Tongue (tissue), 2 donors: ENCODE data around the gene RARS1. TPM values are rescaled to one million over a fixed set of nuclear protein-coding genes. Genes with fewer than 3 reads are reported as not detected.
"Not testable (repeated sequence)": the region's sequence is repeated elsewhere in the genome, so short reads cannot be mapped to it uniquely, and the experiment has no call there.

Experiments
- DNase-seq: peaks from one replicate; pipeline ENCODE4 v3.0.0-alpha.2; 2015
- total RNA-seq: library from RNA; depleted of rRNA; stranded (reverse); fragments of >200 nt; gene quantifications from one replicate; pipeline ENCODE4 v1.2.3, GENCODE V29; 2014

RARS1 gene
- total RNA-seq, 1 donor from 2014 or later = 124 TPM

DNA sequence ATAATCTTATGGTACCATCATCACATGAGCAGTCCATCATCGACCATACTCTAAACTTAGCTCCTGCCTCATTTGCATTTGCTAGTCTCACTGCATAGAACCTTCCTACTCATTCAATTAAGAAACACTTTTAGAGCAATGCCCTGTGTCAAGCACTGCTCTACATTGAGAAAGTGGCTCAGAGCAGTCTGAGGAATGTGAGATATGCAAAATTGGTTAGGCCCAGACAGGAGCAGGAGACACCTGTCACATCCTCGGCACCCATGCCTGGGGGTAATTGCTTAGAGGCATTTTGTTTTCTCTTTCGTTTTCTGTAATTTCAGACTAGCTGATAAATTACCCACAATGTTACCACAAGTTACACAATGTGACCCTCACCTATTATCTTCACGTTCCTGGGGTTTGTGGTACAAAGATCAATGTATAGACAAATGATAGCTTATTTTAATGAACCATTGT, 4.9 kb upstream of the RARS1 start:
- DNase-seq = no peak

DNA sequence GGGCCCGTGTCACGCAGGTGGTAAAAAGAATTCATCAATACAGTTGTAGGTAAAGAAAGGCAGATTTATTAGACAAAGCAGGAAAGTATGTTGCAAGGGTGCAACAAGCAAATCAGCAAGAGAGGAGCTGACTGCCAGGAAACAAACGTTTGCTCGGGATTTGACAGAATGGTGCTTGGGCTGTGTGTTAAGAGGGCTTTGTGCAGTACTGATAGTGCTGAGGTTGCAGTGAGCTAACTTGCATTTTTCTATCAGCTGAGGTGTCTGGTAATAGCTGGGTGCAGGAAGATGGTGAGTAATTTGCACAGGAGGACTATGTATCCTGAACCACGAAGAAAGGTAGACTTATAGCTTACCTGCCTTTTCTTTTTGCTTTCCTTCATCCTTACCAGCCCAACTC, 3.9 kb upstream of the RARS1 start:
- no peak for DNase-seq

DNA sequence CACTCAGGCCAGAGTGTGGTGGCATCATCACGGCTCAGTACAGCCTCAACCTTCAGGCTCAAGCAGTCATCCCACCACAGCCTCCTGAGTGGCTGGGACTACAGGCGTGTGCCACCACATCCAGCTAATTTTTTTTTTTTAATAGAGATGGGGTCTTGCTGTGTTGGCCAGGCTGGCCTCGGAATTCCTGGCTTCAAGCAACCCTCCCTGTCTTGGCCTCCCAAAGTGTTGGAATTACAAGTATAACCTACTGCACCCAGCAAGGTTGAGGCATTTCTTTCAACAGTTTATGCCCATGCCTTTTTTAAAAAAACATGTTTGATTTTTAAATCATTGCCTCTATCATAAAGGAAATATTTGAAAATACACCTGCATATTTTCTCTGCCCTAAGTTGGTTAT, 2.8 kb downstream of the RARS1 start:
- DNase-seq = no peak

DNA sequence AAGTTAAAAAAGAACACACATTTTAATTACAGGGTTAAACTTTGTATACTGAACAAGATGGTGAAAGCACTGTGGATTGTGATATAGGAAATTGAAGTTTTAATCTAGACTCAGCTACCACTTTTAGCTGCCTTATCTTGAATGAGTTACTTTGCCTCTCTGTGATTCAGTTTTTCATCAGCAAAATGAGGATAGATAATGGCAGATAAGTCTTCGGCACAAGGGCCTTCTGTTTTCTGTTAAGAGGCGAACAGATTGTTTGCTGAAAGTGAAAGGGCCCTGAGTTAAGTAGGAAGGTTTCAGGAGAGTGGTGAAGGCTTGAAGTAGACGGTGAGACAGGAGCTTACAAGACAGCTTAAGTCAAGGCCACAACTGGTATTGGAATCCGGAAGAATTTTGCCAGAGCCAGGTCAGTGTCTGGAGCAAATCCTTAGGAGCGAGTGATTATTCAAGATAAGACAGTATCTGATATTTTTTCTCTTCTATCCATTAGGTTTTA, 7.8 kb downstream of the RARS1 start:
- DNase-seq = no peak

DNA sequence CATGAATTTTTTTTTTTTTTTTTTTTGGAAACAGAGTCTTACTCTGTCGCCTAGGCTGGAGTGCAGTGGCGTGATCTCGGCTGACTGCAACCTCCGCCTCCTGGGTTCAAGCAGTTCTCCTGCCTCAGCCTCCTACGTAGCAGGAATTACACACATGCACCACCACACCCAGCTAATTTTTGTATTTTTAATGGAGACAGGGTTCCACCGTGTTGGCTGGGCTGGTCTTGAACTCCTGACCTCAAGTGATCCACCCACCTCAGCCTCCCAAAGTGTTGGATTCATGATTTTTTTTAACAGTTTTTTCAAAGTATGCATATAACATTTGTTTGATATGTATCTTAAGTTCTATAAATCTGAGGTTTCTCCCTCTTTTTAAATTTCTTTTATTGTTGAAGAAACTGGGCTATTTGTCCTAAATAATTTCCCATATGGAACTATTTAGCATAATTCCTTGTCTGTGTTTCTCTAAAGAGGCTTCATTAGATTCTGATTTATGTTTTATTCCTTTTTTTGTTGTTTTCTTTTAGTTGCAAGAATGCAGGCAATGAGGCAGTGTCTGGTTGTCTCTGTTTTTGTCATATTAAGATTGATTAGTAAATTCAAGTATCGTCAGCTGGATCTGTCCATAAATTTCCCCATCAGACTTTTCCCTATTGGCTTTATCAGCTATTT, 16.4 kb downstream of the RARS1 start:
- no peak for DNase-seq

DNA sequence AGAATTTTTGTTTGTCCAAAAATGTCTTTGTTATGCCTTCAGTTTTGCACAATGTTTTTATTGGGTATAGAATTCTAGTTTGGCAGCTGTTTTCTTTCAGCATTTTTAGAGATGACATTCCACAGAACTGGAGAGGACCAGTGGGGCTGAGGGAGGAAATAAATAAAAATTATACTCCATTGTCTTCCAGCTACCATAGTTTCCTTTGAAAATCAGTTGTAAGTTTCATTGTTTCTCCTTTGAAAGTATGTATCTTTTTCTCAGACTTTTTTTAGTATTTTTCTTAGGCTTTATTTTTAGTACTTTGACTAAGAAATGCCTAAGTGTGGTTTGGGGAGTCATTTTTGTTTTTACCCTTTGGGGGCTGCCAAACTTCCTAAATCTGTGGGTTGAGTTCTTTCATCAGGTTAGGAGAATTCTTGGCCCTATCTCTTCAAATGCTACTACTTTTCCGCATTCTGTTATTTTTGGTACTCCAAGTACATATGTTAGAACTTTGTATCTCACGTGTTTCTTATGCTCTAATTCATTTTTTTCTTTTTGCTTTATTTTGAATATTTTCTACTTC, 27.7 kb downstream of the RARS1 start:
- no peak for DNase-seq

DNA sequence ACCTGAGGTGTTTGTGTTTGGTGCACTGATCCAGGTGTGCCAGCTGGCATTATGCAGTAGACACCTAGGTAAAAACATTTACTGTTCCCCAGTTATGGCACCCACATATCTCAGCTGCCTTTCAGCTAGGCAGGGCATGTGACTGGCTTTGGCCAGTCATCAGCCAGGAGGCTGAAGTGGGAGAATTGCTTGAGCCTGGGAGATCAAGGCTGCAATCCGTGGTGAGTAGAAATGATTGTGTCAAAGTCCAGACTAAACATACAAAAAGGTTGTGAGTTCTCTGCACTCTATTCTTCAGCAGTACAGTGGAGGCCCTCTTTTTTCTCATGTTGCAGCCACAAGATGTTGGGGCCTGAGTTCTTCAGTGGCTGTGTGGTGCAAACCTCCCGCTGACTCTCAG, 39.6 kb downstream of the RARS1 start:
- no peak for DNase-seq

DNA sequence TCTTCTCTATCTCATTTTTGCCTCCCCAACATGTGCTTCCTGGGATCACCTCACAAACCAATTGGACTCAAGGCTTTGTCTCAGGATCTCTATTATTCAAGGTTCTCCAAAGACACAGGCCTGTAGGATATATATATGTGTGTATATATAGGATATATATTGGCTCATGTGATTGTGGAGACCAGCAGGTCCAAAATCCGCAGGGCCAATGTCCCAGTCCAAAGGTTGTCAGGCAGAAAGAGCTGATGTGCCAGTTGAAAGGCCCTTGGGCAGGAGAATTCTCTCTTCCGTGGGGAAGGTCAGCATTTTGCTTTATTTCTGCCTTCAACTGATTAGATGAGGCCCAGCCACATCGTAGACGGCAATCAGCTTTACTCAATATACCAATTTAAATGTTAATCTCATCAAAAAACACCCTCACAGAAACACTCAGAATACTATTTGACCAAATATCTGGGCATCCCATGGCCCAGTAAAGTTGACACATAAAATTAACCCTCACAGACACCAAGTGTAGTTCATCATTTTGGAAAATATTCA, 41.6 kb downstream of the RARS1 start:
- no peak for DNase-seq

DNA sequence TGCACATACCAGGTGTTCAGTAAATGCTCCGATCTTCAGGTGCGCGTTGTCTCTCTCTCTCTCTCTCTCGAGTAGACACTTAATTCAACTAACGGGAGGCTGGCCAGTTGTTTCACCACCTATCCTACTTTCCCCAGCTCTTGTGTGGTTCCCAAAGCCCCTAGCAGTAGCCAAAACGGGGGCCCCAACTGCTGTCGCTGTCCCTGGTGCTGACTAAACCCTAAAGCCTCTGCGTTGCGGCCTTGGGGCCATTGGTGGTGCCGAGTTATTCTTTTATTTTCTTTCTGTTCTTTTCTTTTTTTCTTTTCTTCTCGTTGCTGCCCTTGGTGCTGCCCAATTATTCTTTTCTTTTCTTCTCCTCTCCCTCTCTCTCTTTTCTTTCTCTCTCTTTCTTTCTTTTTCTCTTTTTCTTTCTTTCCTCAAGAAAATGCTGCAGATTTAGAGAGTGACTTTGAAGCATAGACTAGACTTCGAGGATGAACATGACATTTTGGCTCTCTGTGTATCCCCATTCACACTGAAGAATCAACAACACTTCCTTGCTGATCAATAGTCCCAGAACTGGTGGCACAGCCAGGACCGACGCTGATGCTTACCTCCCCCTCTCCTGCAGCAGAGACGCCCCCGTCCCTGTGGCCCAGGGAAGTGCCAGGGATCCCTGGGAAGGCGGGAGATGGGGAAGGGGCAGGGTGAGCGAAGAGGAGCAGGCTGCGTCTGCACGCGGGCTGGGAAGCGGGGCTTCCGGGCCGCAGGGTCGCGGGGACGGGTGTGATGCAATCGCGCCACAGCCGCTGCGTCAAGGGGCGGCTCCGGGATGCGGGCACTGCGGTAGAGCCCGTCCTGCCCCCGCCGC, 42.5 kb downstream of the RARS1 start, which contains the start of gene FBLL1:
FBLL1 (plus strand) TSS at position 785 of the 853 bp plus-strand sequence. CDS start 200 bp downstream, outside the sequence.
- peak; percentile 80 for DNase-seq

DNA sequence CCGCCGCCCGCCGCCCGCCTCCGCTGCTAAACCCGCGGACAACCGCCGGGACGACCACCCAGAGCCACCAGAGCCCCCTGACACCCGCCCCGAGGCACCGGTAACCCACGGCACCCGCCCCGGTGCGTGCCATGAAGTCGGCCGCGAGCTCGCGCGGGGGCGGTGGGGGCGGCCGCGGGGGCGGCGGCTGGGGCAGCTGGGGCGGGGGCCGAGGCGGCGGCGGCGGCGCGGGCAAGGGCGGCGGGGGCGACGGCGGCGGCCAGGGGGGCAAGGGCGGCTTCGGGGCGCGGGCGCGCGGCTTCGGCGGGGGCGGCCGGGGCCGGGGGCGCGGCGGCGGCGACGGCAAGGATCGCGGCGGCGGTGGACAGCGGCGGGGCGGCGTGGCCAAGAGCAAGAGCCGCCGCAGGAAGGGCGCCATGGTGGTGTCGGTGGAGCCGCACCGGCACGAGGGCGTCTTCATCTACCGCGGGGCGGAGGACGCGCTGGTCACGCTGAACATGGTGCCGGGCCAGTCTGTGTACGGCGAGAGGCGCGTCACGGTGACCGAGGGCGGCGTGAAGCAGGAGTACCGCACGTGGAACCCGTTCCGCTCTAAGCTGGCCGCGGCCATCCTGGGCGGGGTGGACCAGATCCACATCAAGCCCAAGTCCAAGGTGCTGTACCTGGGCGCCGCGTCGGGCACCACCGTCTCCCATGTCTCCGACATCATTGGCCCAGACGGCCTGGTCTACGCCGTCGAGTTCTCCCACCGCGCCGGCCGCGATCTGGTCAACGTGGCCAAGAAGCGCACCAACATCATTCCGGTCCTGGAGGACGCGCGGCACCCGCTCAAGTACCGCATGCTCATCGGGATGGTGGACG, 43.3 kb downstream of the RARS1 start:
- peak; percentile 10 for DNase-seq

DNA sequence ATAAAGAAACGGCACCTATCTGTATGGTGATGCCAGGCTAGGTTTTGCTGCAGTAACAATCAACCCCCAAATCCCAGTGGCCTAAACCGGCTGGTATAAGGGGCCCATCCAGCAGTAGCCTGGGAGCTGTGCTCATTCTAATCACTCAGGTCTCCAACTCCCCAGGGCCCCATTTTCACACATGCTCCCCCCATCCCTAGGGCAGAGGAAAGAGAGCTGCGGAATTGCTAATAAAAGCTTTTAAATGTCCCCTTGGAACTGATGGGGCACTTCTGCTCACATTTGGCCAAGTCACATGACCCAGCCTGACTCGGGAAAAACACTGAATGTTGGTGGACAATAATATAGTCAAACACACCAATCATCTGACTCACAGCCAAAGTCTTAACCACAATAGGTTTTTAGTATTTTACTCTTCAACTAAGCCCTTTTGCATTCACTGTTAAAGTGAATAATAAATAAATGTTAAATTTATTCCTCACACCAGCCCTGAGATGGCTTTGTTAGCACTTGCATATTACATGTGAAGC, 44.4 kb downstream of the RARS1 start:
- DNase-seq = no peak

DNA sequence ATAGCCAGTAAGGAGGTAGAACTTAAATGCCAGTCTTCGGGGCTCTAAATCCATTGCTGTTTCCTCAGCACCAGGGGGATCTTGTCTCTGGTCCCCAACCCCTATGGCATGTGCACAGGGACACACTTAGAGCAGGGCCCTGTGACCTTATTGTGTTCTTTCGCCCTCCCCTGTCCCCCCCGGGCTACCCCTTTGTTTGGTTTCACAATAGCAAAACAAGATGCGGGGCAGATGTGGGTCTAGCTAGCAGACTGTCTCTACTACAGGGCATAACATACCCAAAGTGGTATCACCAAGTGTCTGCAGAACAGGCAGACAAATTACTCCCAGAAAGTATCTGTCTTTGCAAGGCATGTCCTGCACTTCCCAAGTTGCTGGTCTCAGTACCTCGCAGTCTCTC, 44.9 kb downstream of the RARS1 start:
- DNase-seq = no peak

DNA sequence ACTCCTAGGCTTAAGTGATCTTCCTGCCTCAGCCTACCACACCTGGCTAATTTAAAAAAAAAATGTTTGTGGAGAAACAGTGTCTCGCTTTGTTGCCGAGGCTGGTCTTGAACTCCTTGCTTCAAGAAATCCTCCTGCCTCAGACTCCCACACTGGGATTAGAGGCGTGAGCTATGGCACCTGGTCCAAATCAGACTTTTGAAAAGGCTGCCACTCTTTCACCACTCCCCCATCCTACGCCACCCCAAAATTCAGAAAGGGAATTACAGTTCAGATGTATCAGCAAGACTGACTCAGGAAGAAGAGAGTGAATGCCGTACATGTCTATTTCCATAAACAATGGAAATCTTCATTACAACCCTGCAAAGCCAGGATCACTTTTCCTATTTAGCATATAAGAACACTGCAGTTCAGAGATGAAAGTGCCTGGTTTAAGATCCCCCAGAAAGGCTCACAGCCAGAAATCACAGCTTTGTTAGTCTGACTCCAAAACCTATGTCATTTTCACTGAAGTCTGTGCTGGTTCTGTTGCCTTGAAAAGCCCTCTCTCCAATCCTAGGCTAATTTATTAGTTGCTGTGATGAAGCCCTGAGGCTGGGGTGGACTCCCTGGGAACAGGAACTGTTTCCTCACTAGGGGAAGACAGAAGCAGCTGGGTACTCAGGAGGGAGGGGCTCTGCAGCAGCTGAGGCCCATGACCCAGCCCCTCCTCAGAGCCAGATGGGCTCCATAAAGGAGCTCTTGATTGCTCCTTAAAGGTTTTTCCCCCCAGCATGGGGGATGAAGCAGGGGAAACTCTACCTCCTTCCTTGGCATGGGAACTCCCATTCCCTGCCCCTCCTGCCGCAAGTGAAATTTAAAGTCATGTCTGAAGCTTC, 46.0 kb downstream of the RARS1 start:
- peak; percentile 12 for DNase-seq

DNA sequence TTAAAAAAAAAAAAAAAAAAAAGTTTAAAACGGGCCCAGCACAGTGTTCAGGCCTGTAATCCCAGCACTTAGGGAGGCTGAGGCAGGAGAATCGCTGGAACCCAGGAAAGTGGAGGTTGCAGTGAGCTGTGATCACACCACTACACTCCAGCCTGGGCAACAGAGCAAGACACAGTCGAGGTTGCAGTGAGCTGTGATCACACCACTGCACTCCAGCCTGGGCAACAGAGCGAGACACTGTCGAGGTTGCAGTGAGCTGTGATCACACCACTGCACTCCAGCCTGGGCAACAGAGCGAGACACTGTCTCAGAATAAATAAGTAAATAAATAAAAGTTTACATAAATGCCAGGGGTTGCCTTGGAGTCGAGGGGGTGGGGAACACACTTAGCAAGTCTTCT, 48.1 kb downstream of the RARS1 start:
- DNase-seq = not testable (repeated sequence)

DNA sequence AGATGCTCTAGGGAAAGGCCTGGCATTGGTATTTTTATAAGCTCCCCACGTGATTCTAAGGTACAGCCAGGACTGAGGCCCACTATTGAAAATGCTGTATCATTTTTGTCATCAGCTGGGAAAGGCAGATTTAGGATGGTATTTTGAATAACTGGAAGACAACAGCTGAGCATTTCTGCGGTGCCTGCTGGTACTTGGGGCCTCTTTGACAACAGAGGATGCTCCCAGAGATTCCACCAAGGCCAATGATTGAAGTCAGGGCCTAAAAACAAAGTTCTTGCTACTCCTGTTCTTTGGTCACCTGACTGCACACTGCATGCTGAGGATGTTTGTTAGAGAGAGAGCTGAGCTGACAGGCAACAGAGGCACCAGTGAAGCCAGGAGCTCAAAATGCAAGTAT, 50.9 kb downstream of the RARS1 start:
- no peak for DNase-seq

DNA sequence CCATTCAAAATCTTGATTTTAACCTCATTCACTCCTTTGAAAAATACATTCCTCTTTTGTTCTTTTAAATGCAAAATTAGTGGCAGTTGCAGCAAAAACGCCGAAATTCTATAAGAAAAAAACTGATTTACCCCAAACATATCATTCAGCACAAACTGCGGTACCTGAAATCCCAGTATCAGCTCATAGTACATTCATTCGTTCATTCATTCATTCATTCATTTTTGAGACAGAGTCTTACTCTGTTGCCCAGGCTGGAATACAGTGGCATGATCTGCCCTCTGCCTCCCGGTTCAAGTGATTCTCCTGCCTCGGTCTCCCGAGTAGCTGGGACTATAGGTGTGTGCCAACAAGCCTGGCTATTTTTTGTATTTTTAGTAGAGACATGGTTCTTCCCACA, 63.3 kb downstream of the RARS1 start:
- DNase-seq = no peak

DNA sequence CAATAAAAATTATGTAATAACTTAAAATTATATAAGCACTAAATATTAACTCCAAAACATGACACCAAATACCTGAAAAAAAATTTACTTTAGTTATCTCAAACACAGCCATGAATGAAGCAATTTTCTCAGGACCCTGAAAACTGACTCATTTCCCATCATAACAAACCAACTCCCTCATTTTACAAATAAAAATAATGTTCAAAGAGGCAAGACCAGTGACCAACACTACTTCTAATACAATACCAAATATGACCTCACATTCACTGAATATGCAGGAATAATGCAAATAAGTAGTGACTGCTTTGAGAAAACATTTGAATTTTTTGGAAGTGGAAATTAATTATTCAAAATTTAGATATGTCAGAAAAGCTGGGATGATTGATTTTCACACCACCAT, 64.4 kb downstream of the RARS1 start:
- no peak for DNase-seq

DNA sequence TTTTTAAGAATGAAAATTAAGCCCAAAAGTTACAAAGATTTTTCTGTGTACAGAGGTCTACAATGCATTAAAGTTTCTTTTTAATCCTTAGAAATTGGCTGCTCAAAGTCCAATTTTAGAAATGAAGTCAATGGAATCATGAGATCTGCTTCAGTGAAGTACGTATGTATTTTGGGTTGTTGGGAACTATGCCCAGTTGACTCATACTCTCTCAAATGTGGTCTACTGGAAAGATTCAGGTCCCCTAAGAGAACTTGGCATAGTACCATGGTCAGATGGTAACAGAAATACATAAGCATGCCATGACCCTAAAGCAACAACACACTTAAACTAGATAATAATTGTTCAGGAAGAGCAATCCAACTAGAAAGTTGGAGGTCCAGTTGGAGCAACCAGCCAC, 65.9 kb downstream of the RARS1 start:
- DNase-seq = peak; percentile 51

DNA sequence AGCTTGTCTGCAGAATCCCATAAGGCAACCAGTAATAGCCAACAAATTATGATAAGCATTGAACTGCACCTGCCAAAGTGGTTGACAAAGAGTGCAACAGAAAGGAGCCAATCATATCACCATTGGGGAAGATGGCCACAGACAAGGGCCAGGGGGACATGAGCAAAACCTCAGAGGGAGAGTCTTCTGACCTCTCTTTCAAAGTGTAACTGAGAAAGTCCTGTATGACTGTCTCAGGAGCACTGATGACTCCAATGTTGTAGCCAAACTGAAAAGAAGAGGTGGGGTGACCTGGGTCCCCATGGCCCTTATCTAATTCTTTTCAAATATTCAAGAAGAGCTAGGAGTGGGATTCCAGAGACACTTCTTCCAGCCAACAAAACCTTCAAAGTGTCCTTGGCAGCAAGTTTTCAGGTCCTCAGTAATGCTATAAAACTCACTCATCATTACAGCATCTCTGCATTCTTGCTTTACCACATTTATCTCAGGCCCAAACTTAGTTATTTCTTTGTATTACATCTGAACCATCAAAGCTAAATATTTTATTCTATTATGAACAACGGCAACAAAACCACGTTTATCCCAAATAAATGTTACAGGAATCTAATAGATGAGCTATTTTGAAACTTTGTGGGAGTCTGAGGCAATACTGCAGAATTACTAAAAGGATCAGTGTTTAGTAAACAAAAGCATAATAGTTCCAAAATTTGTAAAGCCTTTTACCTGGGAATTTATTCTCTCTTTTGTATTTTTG, 67.3 kb downstream of the RARS1 start:
- no peak for DNase-seq

DNA sequence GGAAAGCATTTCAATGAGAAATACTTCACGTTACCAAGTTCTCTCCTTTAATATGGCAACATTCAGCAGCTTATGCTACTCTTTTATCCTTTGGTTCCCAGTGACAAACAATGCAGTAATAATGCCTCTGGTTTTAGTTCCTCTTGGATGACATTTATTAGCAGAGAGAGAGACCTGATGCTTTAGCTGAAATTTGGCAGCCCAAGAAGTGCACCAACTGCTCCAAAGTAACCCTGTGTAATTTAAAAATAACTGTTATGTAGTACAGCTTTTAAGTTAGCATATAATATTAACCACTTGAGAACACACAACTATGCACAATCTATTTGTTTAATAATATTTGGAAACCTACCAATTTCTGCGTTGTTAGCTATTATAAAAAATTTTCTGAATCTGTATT, 71.1 kb downstream of the RARS1 start:
- DNase-seq = no peak
